SK-N-SH (cell line): ENCODE results near the gene ZCCHC10. TPM values are rescaled to one million over a fixed set of nuclear protein-coding genes. Genes with fewer than 3 reads are reported as not detected.
A peak's percentile ranks its signal among the peaks of the same experiment; 100 is the strongest.

Experiments used
- CTCF ChIA-PET: fragments of 300-600, 350-600 bp; formaldehyde crosslinking; extraction: SDS; loops from one replicate; lab custom pipeline; 2021; lab: Yijun Ruan, JAX
- POLR2A ChIA-PET: fragments of 350-600 bp; sonication (Branson Sonifier 250); formaldehyde crosslinking; extraction: SDS; loops from one replicate; lab custom pipeline; 2020; ENCODE audit warnings: antibody characterized with exemption, inconsistent platforms; lab: Yijun Ruan, JAX
- DNase-seq: peaks from one replicate; pipeline ENCODE4 v3.0.0; 2012
- H2AFZ ChIP-seq: fragments of 200-600 bp; sonication (generic); 2 replicates; pipeline ENCODE4 v1.8.1; 2016; ENCODE audit warnings: antibody characterized with exemption, mild to moderate bottlenecking, low read depth
- H3F3A ChIP-seq: fragments of 200-600 bp; sonication (generic); replicated peaks from 2 replicates; pipeline ENCODE3; 2016; ENCODE audit warnings: antibody characterized with exemption, mild to moderate bottlenecking; ENCODE audit not compliant: insufficient read depth
- H3K27ac ChIP-seq, 2 experiments: fragments of 200-500 bp in 1 of 2; fragments of 200-600 bp in 1 of 2; sonication (Bioruptor generic) in 1 of 2; sonication (generic), shearing (Covaris generic) in 1 of 2; 2 replicates each; pipeline versions ENCODE4 v1.5.1 to v1.6.1; 2014 to 2016; ENCODE audit warnings: low read depth in 2 of 2, inconsistent platforms in 1 of 2, low read length in 1 of 2, mild to moderate bottlenecking in 1 of 2, mixed read lengths in 1 of 2
- H3K27me3 ChIP-seq: fragments of 200-600 bp; sonication (generic), shearing (Covaris generic); 2 replicates; pipeline ENCODE4 v1.6.1; 2016; ENCODE audit warnings: mixed run types; ENCODE audit not compliant: insufficient read depth
- H3K36me3 ChIP-seq, 2 experiments: fragments of 200-500 bp in 1 of 2; fragments of 200-600 bp in 1 of 2; sonication (Bioruptor generic) in 1 of 2; sonication (generic) in 1 of 2; replicated peaks in 1 of 2; 2 replicates each; pipeline versions ENCODE3 to v1.5.1; 2014 to 2016; ENCODE audit warnings: low read length in 1 of 2, mild to moderate bottlenecking in 1 of 2; ENCODE audit not compliant: insufficient read depth in 2 of 2, control insufficient read depth in 1 of 2
- H3K4me1 ChIP-seq, 2 experiments: fragments of 200-500 bp in 1 of 2; fragments of 200-600 bp in 1 of 2; sonication (Bioruptor generic) in 1 of 2; sonication (generic), shearing (Covaris generic) in 1 of 2; 2 replicates each; pipeline versions ENCODE4 v1.5.1 to v1.6.1; 2014 to 2016; ENCODE audit warnings: low read depth in 1 of 2, low read length in 1 of 2, mixed run types in 1 of 2; ENCODE audit not compliant: insufficient read depth in 2 of 2, control insufficient read depth in 1 of 2
- H3K4me2 ChIP-seq: fragments of 200-600 bp; sonication (generic), shearing (Covaris generic); 2 replicates; pipeline ENCODE4 v1.6.1; 2017; ENCODE audit warnings: mixed run types
- H3K4me3 ChIP-seq, 2 experiments: fragments of 200-500 bp in 1 of 2; fragments of 200-600 bp in 1 of 2; sonication (Bioruptor generic) in 1 of 2; sonication (generic), shearing (Covaris generic) in 1 of 2; 2 replicates each; pipeline versions ENCODE4 v1.5.1 to v1.8.1; 2014 to 2016; ENCODE audit warnings: low read depth in 2 of 2, inconsistent platforms in 1 of 2, low read length in 1 of 2, mild to moderate bottlenecking in 1 of 2, mixed read lengths in 1 of 2, moderate library complexity in 1 of 2
- H3K79me2 ChIP-seq: fragments of 200-600 bp; sonication (generic); 2 replicates; pipeline ENCODE4 v1.8.1; 2017; ENCODE audit warnings: mild to moderate bottlenecking; ENCODE audit not compliant: insufficient read depth
- H3K9ac ChIP-seq: fragments of 200-600 bp; sonication (generic); 2 replicates; pipeline ENCODE4 v1.6.1; 2017; ENCODE audit warnings: mixed run types
- H3K9me2 ChIP-seq: fragments of 200-600 bp; sonication (generic); 2 replicates; pipeline ENCODE4 v1.6.1; 2017; ENCODE audit warnings: mixed run types
- H3K9me3 ChIP-seq: fragments of 200-600 bp; sonication (generic); 2 replicates; pipeline ENCODE4 v1.6.1; 2017; ENCODE audit warnings: mixed run types, mild to moderate bottlenecking, moderate library complexity
- H4K20me1 ChIP-seq: fragments of 200-600 bp; sonication (generic); 2 replicates; pipeline ENCODE4 v1.6.1; 2017; ENCODE audit warnings: mild to moderate bottlenecking, mixed run types; ENCODE audit not compliant: insufficient read depth
- CHD2 ChIP-seq: fragments of 150-350 bp; IDR thresholded peaks from 2 replicates; pipeline ENCODE4 v1.6.1; 2018; ENCODE audit warnings: low read length; ENCODE audit not compliant: partially characterized antibody
- CTCF ChIP-seq: fragments of 200-600 bp; sonication (generic); IDR thresholded peaks from 2 replicates; pipeline ENCODE4 v1.6.1; 2017; ENCODE audit warnings: antibody characterized with exemption, mild to moderate bottlenecking, moderate library complexity
- EP300 ChIP-seq, 2 experiments: IDR thresholded peaks; 2 replicates each; pipeline versions ENCODE4 v1.4.0 to v1.6.1; 2012; ENCODE audit warnings: borderline replicate concordance in 1 of 2, low read depth in 1 of 2, low read length in 1 of 2
- FOSL2 ChIP-seq: IDR thresholded peaks from 2 replicates; pipeline ENCODE4 v1.4.0; 2012; ENCODE audit warnings: low read depth, mild to moderate bottlenecking, moderate library complexity, borderline replicate concordance
- FOXJ3 ChIP-seq: sonication (generic); formaldehyde crosslinking; IDR thresholded peaks from 2 replicates; pipeline ENCODE4 v1.5.1; 2020; ENCODE audit warnings: mild to moderate bottlenecking, missing genetic modification reagents
- FOXM1 ChIP-seq: IDR thresholded peaks from 2 replicates; pipeline ENCODE4 v1.4.0; 2012; ENCODE audit warnings: low read depth, mild to moderate bottlenecking
- GABPA ChIP-seq: IDR thresholded peaks from 2 replicates; pipeline ENCODE4 v1.4.0; 2012; ENCODE audit warnings: low read depth, mild to moderate bottlenecking
- JUND ChIP-seq: IDR thresholded peaks from 2 replicates; pipeline ENCODE4 v1.4.0; 2012
- MAX ChIP-seq: IDR thresholded peaks from 2 replicates; pipeline ENCODE4 v1.4.0; 2012; ENCODE audit warnings: low read depth
- MXI1 ChIP-seq: IDR thresholded peaks from 2 replicates; pipeline ENCODE4 v1.6.1; 2012; ENCODE audit warnings: mild to moderate bottlenecking, low read depth, low read length, improper control_type of control experiment
- NRF1 ChIP-seq: IDR thresholded peaks from 2 replicates; pipeline ENCODE4 v1.6.1; 2012; ENCODE audit warnings: low read depth, mild to moderate bottlenecking, low read length
- RAD21 ChIP-seq: IDR thresholded peaks from 2 replicates; pipeline ENCODE4 v1.6.1; 2012; ENCODE audit warnings: mild to moderate bottlenecking, low read length
- RCOR1 ChIP-seq: fragments of 150-350 bp; IDR thresholded peaks from 2 replicates; pipeline ENCODE4 v1.6.1; 2017; ENCODE audit warnings: antibody characterized with exemption, low read length
- REST ChIP-seq: IDR thresholded peaks from 2 replicates; pipeline ENCODE4 v1.6.1; 2012; ENCODE audit warnings: mild to moderate bottlenecking, low read depth, low read length, moderate library complexity
- RFX5 ChIP-seq: IDR thresholded peaks from 2 replicates; pipeline ENCODE4 v1.6.1; 2012; ENCODE audit warnings: mild to moderate bottlenecking, improper control_type of control experiment, low read length
- SIN3A ChIP-seq: IDR thresholded peaks from 2 replicates; pipeline ENCODE4 v1.6.1; 2012; ENCODE audit warnings: low read depth, mild to moderate bottlenecking, low read length, moderate library complexity, borderline replicate concordance
- TAF1 ChIP-seq: IDR thresholded peaks from 2 replicates; pipeline ENCODE4 v1.6.1; 2012; ENCODE audit warnings: low read depth, mild to moderate bottlenecking, low read length, moderate library complexity, borderline replicate concordance
- TEAD4 ChIP-seq: IDR thresholded peaks from 2 replicates; pipeline ENCODE4 v1.4.0; 2012; ENCODE audit warnings: mild to moderate bottlenecking, borderline replicate concordance; ENCODE audit not compliant: insufficient read depth
- USF1 ChIP-seq: IDR thresholded peaks from 2 replicates; pipeline ENCODE4 v1.4.0; 2012; ENCODE audit warnings: low read depth, borderline replicate concordance
- USF2 ChIP-seq: fragments of 150-350 bp; IDR thresholded peaks from 2 replicates; pipeline ENCODE4 v1.6.1; 2017; ENCODE audit warnings: antibody characterized with exemption, low read length, low read depth, borderline replicate concordance
- ZBTB33 ChIP-seq: IDR thresholded peaks from 2 replicates; pipeline ENCODE4 v1.4.0; 2012; ENCODE audit warnings: low read depth, borderline replicate concordance
- WGBS: methylation state at CpG from one replicate; pipeline ENCODE4 v1.1.6; 2017; ENCODE audit warnings: low lambda C conversion rate; 5-methylcytosine and 5-hydroxymethylcytosine counted together
- polyA plus RNA-seq, 3 experiments: library from polyadenylated mRNA; depleted of rRNA; stranded (reverse); fragments of >200 nt; gene quantifications; 2 replicates each; pipeline ENCODE4 v1.2.3, GENCODE V29; 2012

ZCCHC10 gene
- 26.3 and 28.4 TPM in 2 replicates for polyA plus RNA-seq (2012; rRNA removed)
- polyA plus RNA-seq (2012; cell fraction: cytosol; rRNA removed), result 25.5 and 32.7 TPM in 2 replicates
- polyA plus RNA-seq (2012; cell fraction: nucleus; rRNA removed), result 10.6 and 12.8 TPM in 2 replicates

GRCh38 chr5:133025804-133026663, at the start of gene ZCCHC10:
ZCCHC10 (minus strand) TSS chr5:133026549; CDS start chr5:133026537, 12 bp downstream.
- Histone ChIP-seq H4K20me1 (no peaks in the 10 kb centered on the region), H3K9me3 (no peaks in the 10 kb centered on the region), H3K27me3 (no peaks in the 10 kb centered on the region), H3K36me3 (peaks cover 0 to 10% of the 10 kb centered on the region in 2 experiments), H3K4me1 (no peaks in the 10 kb centered on the region; a peak in 1 of 4 replicates), H3F3A (peaks cover 15% of the 10 kb centered on the region), H3K4me3 (peak within 1 kb of the TSS; percentile 72 to 94), H3K9ac (peak within 1 kb of the TSS; percentile 94), H3K9me2 (no peaks in the 10 kb centered on the region), H3K27ac (peak within 1 kb of the TSS; percentile 89 to 91), H3K4me2 (peak within 1 kb of the TSS; percentile 75), H3K79me2 (peaks cover 48% of the 10 kb centered on the region), H2AFZ (peak within 1 kb of the TSS; percentile 98)
- DNase-seq, result peak; percentile 94
- CTCF ChIA-PET, result interaction anchor here (0.6 to 1.2 kb wide), 2 partner anchors 142 to 1167 kb away, joined by 3 to 4 read pairs; no protein-coding TSS in a partner anchor
- POLR2A ChIA-PET, result no interaction called here
- WGBS, result 3% methylated on average over 34 of the region's 53 CpGs
- TF ChIP-seq RAD21, result no peak
- no peak for TF ChIP-seq FOSL2
- TF ChIP-seq NRF1, result peak; percentile 39; the same call in 1 of the 2 replicates
- no peak for TF ChIP-seq RCOR1
- peak; percentile 94 for TF ChIP-seq TAF1
- no peak for TF ChIP-seq GABPA
- peak; percentile 60; the same call in 1 of the 2 replicates for TF ChIP-seq MAX
- peak; percentile 73; the same call in 1 of the 2 replicates for TF ChIP-seq MXI1
- no peak for TF ChIP-seq FOXJ3 (CRISPR knock-in tag)
- TF ChIP-seq REST, result 0 out of 2 replicates have a peak, but pooled peaks have one; percentile 42
- TF ChIP-seq JUND, result no peak
- no peak for TF ChIP-seq CTCF
- TF ChIP-seq CHD2, result peak; percentile 6
- TF ChIP-seq TEAD4, result no peak
- TF ChIP-seq USF1, result 0 out of 2 replicates have a peak, but pooled peaks have one; percentile 9
- no peak for TF ChIP-seq RFX5
- no peak for TF ChIP-seq FOXM1
- TF ChIP-seq ZBTB33, result 0 out of 2 replicates have a peak, but pooled peaks have one; percentile 29
- TF ChIP-seq SIN3A, result no peak
- TF ChIP-seq EP300 (IDR thresholded peaks at IDR 0.05; ENCODE audit: borderline replicate concordance in 1 of 2, low read depth in 1 of 2, low read length in 1 of 2), result no peak; a peak in 1 of 4 replicates
- no peak for TF ChIP-seq USF2
